GM19351 (cell line): Measurements from ENCODE around the gene THSD4.

Experiments used
- ATAC-seq: cut with Tn5 transposase; IDR thresholded peaks from one replicate; pipeline ENCODE4 v1.9.1; 2021; ENCODE audit warnings: mild to moderate bottlenecking, moderate library complexity; ENCODE audit not compliant: unreplicated experiment

THSD4 gene

GRCh38 chr15:71599418-71600151, 484.3 kb downstream of the THSD4 start:
- ATAC-seq, result no peak

- no peak for ATAC-seq
These were observed 485.0 kb downstream of the THSD4 start for GRCh38 chr15:71600237-71600636.

- no peak for ATAC-seq
These were observed 486.0 kb downstream of the THSD4 start for GRCh38 chr15:71601038-71601834.

- no peak for ATAC-seq
These were observed 488.1 kb downstream of the THSD4 start for GRCh38 chr15:71603379-71603778.

- ATAC-seq, result no peak
These were observed 492.1 kb downstream of the THSD4 start for GRCh38 chr15:71607383-71607782.

GRCh38 chr15:71610728-71611552, 495.7 kb downstream of the THSD4 start:
- no peak for ATAC-seq

GRCh38 chr15:71611553-71612396, 496.5 kb downstream of the THSD4 start:
- no peak for ATAC-seq

- ATAC-seq, result no peak
These were observed 497.1 kb downstream of the THSD4 start for GRCh38 chr15:71612397-71612722.

GRCh38 chr15:71612869-71613268, 497.6 kb downstream of the THSD4 start:
- no peak for ATAC-seq

GRCh38 chr15:71623111-71623510, 507.8 kb downstream of the THSD4 start:
- ATAC-seq, result no peak

- no peak for ATAC-seq
These were observed 511.4 kb downstream of the THSD4 start for GRCh38 chr15:71626596-71627088.

GRCh38 chr15:71627188-71627587, 511.9 kb downstream of the THSD4 start:
- no peak for ATAC-seq

- ATAC-seq, result no peak
These were observed 512.3 kb downstream of the THSD4 start for GRCh38 chr15:71627604-71628003.

- no peak for ATAC-seq
These were observed 513.9 kb downstream of the THSD4 start for GRCh38 chr15:71628988-71629770.

- no peak for ATAC-seq
These were observed 514.7 kb downstream of the THSD4 start for GRCh38 chr15:71629781-71630474.

GRCh38 chr15:71630475-71630809, 515.2 kb downstream of the THSD4 start:
- no peak for ATAC-seq

- ATAC-seq, result no peak
These were observed 517.4 kb downstream of the THSD4 start for GRCh38 chr15:71632576-71633195.

- ATAC-seq, result no peak
These were observed 519.7 kb downstream of the THSD4 start for GRCh38 chr15:71634820-71635560.
